NCI-H2196 (cell line): ENCODE data around the gene STAC.
"Not testable (repeated sequence)": the region's sequence is repeated elsewhere in the genome, so short reads cannot be mapped to it uniquely, and the experiment has no call there.

Experiments
- DNase-seq: peaks from one replicate; lab custom pipeline; 2025; ENCODE audit not compliant: unreplicated experiment; lab: John Stamatoyannopoulos, UW

STAC gene

DNA sequence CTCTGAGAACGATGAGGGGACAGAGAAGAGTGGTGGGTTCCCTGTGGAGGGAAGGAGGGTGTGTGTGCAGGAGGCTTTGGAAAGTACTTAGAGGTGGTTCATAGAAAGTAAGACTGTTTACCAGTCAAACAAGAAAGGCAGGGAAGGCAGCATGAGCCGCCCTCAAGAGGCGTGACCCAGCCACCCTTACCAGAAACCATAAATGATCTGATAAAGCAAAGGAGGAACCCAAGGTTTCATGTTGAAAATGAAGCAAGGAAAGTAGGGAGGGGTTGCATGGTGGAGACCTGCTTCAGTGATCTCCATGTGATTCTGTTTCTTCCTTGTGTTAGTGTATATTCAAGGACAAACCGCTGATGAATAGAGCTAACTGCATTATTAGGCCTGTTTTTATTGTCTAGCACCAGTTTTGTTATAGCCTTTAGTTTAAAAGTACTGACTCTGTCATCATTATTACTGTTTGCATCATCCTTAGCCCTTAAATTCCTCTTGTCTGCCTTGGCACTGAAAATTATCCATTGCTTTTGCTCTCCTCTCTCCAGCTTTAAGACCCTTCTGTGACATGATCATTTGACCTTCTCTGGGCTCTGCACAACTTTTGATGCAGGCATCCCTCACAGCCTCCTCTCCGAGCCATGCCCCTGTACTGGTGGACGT is 96.1 kb downstream of the STAC start:
- no peak for DNase-seq

DNA sequence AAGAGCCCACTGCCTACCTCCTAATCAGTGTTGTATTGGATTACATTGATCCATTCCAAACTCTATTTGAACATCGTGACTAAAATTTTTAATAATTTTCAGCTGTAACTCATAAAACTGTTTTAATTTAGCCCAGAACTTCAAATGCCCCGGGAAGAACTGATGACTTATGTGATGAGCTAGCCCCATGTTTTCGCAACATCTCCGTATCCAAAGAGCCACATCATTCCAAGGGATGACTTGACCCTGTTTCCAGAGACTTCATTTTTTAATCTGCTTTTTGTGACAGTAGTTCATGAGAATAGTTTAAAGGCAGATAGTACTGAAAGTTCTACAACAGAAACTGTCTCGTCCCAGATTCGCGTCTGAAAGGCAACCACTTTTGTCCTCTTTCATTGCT is 97.4 kb downstream of the STAC start:
- DNase-seq = no peak

DNA sequence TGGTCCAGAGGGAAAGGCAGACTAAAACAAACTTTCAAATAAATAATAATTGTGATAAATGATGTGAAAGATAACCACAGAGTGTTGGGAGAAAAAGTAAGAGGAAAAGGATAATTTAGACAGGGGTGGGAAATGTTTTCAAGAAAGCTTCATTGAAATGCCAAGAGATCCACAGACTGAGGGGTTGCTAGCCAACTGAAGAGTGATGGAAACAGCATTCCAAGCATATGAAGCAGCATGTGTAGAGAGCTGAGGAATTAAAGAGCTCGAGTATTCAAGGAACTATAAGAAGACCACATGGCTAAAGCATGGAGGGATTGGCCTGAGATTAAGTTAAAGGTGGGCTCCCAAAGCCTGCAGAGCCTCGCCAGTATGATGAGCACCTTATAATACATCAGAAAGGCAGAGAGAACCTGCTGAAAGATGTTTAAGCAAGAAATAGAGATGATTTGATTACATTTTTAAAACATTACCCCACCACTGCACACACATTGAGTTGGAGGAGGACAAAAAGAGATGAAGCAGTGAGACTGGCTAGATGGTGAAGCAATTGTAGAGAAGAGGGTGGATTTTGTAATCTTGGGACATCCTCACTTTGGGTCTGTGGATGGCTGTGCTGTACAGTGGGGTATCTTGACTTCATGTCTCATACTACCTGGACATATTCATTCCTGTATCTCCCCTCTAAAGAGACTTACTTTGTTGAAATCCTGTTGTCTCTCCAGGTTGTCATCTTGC is 100.8 kb downstream of the STAC start:
- no peak for DNase-seq

DNA sequence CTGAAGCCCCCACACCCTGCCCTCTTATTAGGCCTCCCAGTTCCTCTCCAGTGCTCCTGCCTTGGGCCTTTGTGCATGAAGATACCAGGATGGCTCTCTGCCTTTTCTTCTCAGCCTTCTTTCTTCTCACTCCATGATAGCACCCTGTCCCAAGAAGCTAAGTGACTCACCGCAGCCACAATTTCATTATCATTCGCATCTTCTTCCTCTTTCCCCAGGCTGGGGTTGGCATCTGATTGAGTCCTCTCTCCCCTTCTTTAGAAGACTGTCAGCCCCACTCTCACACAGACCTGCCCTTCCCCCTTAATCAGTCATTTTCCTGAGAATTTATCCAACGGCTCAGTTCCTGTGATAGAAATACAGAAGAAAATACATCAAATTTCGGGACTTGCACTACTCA is 102.0 kb downstream of the STAC start:
- DNase-seq = no peak

DNA sequence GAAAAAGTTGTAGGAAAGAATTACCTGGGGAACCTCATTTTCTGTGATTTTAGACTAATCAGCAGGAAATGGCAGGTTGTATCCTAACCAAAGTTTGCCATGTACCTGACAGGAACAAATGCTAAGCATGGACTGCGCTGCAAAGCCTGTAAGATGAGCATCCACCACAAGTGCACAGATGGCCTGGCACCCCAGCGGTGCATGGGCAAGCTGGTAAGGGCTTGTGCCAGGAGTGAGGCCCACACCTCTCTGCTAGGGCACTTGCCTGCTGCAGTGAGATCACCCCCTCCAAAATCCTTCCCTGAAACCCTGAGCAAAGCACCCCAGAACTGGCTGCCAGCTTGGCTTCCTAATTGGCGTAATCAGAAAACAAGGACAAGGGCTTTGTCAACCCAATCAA is 102.6 kb downstream of the STAC start:
- DNase-seq = no peak

DNA sequence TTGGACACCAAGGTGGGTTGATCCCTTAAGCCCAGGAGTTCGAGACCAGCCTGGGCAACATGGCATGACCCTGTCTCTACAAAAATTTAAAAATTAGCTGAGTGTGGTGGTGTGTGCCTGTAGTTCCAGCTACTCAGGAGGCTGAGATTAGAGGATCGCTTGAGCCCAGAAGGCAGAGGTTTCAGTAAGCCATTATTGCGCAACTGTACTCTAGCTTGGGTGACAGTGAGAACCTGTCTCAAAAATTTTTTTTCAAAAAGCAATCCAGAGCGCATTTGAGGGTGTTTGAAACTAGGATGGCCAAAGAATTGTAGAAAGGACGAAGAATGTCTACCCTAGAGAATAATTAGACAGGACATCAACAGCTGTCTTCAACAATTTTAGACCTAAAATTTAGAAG is 103.4 kb downstream of the STAC start:
- DNase-seq = no peak

DNA sequence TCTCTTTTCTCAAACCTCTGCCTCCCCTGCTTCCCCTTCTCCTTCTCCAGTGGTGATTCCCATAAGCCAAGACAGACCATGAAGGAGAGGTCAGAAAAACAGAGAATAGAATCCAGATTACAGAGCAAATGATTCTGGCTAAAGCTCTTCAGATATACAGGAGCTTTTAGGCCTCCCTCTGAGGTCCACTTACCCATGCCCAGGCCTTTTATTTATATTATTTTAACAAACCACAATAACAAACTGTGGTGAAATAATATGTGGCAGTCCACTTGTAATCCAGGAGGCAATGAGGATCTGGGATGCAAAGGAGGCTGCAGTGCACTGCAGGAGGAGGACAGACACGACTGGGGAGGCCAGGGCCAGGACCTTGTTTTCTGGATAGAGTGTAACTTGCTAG is 104.1 kb downstream of the STAC start:
- no peak for DNase-seq

DNA sequence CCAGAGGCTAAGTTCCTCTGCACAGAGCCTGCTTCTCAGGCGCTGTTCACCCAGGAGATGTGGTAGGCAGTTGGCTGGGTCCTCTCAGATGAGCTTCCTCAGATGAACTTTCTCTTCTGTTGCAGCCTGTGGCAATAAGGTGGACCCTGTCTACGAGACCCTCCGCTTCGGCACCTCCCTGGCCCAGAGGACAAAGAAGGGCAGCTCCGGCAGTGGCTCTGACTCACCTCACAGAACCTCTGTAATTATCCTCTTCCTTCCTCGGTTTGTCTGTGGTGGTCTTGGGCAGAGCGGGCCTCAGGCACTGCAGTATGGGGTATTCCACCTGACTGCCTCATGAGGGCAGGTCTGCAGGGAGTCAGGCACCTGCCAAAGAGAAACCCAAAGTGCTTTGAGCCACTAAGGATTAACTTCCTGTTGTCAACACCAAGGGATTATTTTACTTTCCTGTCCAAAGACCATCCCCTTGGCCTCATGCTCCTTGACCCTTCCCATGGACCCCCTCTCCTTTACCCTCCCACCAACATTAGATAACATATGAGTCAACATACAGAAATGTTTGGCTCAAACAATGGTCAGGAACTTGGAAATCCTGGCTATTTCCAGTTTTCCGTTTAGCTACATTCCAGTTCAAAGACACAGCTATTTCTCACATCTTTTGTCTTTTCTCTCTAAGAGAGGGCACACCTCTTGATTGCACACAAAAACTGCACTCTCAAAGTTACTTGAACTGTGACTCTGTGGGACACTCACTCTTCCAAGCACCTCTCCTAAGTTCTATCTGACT is 105.9 kb downstream of the STAC start:
- DNase-seq = no peak

DNA sequence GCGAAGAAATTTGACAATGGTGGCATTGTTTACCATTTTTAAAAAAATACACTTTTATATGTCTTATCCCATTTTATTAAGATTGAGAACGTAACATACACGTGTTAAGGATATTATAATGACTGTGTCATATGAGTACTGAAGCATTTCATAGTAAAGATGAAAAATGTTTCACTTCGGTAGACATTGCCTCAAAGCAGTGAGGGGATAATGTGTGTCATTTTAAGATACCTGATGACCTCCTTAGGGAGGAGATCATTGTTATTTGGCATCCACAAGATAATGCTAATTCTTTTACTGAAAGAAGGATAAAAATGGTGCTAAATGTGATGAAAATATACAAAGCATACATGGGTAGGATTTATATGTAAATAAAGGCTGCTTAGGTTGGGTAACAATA is 107.3 kb downstream of the STAC start:
- no peak for DNase-seq

DNA sequence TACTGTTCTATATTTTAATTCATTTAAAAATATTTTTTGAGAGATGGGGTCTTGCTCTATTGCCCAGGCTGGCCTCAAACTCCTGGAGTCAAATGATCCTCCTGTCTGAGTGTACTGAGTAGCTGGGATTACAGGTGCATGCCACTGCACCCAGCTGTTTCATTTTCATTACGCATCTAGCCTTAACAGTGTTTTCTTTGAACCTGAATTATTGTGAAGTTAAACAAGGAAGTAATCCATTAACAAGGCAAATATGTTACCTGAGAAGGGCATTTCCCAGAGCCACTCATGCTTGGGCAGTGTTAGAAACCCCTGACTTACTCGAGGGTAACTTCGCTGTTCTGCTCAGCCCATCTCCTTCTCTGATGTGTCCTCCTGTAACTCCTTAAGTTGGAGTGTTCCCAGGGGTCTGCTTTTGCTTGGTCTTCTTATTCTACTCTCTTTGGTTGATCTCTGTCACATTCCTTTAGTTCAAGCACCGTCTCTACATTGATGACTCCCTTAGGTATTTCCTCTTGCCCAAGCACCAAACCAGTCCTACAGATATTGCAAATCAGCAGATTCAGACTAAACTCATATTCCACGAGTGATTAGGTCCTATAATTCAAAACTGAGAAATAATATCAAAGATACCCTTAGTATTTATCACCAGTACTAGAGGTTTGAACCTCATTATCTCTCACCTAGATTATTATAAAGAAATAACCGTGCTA is 107.9 kb downstream of the STAC start:
- no peak for DNase-seq

DNA sequence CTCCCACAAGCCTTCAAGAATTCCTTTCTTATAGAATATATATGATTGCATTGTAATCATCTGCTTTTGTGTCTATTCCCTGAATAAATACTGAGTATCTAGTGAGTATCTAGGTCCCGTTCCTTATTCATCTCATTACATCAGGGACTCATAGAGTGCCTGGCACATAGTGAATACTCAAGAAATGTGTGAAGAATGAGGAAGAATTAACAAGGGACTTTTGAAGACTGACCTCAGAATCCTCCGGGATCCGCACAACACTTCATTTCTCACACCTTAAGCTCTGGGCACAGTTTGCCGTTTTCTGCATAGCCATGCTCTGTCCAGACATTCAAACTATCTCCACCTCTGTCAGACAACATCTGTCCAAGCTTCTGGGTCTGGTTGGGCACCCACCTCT is 108.8 kb downstream of the STAC start:
- DNase-seq = no peak

DNA sequence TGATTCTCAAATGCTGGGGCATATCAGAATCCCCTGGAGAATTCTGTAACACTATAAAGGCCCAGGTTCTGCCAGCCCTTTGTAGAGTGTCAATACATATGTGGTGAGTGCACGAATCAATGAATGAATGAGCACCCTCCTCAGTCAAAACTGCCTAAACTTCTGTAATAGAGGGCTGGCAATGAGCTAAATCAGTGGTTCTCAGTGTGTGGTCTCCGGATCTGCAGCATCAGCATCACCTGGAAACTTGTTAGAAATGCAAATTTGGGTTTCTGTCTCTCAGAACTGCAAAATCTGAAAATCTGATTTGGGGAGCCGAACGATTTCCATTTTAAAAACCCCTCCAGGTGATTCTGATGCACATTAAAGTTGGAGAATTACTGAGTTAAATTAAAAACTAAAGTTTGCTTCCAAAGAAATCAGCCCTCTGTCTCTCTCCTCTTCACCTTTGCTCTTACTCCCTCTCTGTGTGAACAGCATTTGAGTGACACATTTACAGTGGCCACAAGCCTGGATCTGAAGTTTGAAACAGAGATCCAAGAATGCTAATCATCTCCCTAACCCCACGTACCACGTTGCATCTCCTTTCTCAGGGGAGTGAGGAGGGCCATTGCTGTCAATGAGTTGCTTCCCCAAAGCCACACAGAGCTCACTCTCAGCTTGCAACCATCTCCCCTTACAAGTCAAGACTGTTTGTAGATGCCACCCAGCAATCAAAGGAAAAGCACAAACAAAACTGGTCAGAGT is 109.5 kb downstream of the STAC start:
- DNase-seq = no peak

DNA sequence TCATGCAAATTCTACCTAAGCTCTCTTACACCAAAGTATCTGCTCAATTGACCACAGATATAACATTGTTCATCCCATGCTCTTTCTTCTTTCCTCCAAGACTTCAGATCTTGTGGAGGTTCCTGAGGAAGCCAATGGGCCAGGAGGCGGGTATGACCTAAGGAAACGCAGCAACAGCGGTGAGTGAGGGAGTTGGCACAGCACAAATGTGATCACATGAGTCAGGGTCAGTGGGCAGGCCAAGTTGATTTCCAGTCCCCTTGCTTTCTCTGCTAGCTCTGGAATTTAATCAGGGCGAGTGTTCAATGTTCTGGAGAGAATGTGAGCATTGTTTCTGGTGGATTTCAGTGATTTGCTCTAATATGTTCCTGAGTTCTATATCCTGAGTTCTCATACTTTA is 112.7 kb downstream of the STAC start:
- DNase-seq = no peak

DNA sequence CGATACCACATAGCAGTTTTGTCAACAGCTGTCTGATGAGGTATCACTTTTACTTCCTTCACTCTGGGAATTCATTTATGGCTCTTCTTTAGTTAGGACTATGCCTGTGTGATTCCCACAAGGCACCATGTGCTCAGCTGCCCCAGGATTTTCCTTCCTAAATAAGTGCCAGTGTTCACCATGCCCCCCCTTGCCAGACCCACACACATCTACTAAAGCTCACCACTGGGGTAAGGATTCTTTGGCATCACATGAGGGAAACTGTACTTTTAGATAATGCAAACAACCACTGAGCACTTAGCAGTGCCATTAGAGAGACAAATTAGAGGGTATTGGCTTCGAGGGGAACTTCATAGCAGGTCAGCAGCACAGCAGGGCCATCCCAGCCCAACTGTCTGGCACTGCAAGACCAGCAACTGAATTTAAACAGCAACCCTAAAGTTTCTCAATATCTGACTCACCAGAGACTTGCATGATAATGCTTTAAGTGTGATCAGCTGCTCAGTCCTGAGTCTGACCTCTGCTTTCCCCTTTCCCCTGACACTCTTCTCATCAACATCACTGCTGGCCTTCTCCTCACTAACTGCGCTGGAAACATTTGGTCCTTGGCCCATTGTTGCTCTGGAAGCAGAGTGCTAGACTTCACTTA is 114.3 kb downstream of the STAC start:
- no peak for DNase-seq

DNA sequence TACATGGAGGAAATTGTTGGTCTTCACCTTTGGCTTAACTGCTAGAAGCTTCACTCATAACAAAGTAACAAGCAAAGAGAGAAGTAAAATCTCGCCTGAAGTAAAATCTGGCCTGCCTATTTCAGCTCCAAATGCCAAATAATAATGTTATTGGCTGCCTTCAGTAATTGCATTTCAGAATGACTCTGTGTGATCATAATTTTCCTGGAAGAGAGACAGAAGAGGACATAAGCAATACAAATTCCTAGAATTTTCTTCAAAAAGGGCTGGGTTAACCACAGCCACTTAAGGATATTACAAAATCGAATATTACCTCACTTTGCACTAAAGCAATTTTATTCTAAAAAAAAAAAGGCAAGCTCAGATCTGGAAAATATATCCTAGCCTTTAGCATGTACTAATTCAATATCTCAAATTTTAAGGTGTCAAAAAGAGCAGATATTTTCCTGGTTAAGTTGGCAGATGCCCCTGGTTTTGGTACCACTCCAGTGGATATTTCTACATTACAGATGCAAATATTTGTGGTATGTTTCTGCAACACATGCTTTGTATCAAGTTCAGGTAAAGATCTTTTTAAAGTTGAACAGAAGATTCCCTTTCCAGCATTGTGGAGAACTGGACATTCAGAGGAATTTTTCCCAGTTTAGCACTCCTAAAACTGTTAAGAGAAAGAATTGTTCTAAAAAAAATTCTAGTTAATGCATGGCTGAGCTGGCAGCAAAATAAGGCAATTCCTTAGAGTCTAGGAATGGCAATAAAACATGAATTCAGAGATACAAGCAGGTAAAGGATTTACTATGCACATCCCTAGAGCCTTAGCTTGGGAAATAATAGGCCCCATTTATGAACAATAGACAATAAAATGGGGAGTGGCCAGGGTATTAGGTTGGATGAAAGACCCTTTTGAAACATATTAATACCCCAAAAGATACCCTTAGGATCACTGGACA is 116.7 kb downstream of the STAC start:
- no peak for DNase-seq

DNA sequence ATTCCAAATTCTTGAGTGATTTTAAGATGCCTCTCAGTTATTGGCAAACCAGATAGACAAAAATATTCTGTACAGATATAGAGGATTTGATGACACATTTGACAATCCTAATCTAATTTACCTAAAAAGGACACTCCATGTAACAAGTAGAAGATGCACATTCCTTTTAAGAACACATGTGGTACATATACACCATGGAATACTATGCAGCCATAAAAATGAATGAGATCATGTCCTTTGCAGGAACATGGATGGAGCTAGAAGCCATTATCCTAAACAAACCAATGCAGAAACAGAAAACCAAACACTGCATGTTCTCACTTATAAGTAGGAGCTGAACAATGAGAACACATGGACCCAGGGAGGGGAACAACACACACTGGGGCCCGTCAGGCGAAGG is 119.7 kb downstream of the STAC start:
- DNase-seq = not testable (repeated sequence)

DNA sequence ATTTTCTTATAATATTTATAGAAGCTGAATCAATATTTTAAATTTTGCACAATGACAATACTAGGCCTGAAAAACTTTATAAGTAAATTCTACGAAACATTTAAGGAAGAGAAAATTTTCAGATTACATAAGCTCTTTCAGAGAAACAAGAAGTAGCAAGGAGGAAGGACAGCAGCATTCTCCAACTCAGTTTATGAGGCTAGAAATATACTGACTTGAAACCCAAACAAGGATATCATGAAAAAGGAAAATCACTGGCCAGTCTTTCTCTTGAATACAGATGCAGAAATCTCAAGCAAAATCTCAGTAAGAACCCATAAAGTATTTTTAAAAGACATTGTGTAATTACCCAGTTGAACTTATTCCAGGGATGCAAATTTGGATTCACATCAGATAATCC is 121.3 kb downstream of the STAC start:
- no peak for DNase-seq

DNA sequence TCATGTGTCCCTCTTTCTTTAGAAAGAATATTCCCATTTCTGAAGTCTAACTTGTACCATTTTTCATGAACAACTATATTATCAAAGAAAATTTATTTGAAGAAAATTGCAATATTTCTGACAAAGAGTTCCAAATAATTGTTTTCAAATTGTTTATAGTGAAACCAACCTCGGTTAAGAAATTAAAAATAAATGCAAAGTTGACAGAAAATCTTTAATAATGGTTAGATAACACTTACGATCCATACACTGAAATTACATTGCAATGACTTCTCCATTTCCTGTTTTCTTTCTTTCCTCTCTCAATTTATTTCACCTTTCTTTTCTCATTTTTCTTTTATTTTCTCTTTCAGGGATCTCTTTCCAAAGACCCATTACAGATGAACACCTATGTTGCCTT is 125.1 kb downstream of the STAC start:
- DNase-seq = no peak

DNA sequence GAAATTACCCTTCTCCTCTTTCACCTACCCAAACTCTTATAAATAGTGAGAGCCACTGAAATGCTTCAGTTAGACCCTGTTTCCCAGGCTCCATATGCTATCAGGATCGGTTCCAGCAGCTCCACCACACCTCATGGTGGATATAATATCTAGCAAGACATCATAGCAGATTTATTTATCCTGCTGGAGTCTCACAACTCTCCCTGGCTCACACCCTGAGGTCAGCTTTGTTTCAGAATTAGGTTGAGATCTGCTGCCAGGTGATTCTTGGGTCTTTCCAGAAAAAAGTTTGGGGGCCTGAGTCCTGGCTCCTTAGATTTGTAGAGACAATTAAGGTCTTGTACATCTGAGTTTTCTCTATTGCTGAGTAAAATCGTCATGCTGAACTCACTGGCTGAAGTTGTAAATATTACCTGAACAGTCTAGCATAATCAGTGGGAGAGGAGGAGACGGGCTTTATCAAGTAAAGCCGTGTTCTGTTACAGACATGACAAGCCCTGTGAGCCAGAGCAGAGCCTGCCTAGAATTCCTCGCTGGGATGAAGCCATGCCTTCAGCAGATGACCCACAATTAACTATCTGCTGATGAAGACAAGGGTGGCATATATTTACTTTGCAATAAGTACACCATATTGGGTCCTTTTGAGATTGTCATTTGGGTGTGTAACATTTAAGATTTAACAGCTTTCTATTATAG is 131.6 kb downstream of the STAC start:
- DNase-seq = no peak
